ENCODE data around the gene SIGLEC7.

Gene SIGLEC7

DNA sequence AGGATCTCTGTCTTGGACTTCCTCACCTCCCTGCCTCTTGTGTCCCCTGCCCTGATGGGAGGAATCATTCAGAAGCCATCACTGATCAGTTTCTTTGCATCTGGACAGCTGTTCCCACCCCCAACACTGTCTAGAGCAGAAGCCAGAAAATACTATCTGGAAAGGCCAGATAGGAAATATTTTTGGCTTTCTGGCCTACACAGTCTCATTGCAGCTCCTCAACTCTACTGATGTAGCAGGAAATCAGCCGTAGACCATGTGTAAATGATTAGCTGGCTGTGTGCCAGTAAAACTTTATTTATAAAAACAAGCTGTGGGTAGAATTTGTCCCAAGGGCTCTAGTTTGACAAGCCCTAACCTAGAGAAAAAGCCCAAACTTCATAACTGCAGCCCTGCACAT is 5.6 kb downstream of the SIGLEC7 start (continued):
- TF ChIP-seq ZFP3 (CRISPR knock-in tag; IDR thresholded peaks at IDR 0.05) (no peak), SNAI2 (CRISPR knock-in tag; IDR thresholded peaks at IDR 0.05) (no peak)
- TF ChIP-seq, protein P1, sequence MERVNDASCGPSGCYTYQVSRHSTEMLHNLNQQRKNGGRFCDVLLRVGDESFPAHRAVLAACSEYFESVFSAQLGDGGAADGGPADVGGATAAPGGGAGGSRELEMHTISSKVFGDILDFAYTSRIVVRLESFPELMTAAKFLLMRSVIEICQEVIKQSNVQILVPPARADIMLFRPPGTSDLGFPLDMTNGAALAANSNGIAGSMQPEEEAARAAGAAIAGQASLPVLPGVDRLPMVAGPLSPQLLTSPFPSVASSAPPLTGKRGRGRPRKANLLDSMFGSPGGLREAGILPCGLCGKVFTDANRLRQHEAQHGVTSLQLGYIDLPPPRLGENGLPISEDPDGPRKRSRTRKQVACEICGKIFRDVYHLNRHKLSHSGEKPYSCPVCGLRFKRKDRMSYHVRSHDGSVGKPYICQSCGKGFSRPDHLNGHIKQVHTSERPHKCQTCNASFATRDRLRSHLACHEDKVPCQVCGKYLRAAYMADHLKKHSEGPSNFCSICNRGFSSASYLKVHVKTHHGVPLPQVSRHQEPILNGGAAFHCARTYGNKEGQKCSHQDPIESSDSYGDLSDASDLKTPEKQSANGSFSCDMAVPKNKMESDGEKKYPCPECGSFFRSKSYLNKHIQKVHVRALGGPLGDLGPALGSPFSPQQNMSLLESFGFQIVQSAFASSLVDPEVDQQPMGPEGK (CRISPR knock-in tag; IDR thresholded peaks at IDR 0.05; ENCODE audit: borderline replicate concordance), result no peak

DNA sequence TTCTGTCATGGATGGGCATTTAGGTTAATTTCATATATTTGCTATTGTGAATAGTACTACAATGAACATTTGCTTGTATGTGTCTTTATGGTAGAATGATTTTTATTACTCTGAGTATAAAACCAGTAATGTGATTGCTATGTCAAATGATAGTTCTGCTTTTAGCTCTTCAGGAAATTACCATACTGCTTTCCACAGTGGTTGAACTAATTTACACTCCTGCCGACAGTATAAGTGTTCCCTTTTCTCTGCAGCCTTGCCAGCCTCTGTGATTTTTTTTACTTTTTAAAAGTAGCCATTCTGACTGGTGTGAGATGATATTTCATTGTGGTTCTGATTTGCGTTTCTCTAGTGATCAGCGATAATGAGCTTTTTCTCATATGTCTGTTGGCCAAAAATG is 6.5 kb downstream of the SIGLEC7 start:
- TF ChIP-seq ARNTL (CRISPR knock-in tag; IDR thresholded peaks at IDR 0.05; ENCODE audit: borderline replicate concordance, low read depth) (no peak), ZFP30 (CRISPR knock-in tag; IDR thresholded peaks at IDR 0.05) (no peak), ESRRG (CRISPR knock-in tag; IDR thresholded peaks at IDR 0.05) (no peak), TCF4 (CRISPR knock-in tag; IDR thresholded peaks at IDR 0.05; ENCODE audit: borderline replicate concordance) (no peak), ISL1 (CRISPR knock-in tag; IDR thresholded peaks at IDR 0.05) (no peak), ZNF565 (CRISPR knock-in tag; conservative IDR thresholded peaks at IDR 0.05; ENCODE audit: low read depth) (no peak), ZNF70 (CRISPR knock-in tag; IDR thresholded peaks at IDR 0.05) (no peak), RARB (CRISPR knock-in tag; IDR thresholded peaks at IDR 0.05) (no peak), GLIS3 (CRISPR knock-in tag; IDR thresholded peaks at IDR 0.05) (no peak), BACH2 (CRISPR knock-in tag; IDR thresholded peaks at IDR 0.05; ENCODE audit: borderline replicate concordance) (no peak), CSDC2 (CRISPR knock-in tag; IDR thresholded peaks at IDR 0.05) (no peak), ZC3H10 (CRISPR knock-in tag; IDR thresholded peaks at IDR 0.05) (no peak), OSR1 (CRISPR knock-in tag; IDR thresholded peaks at IDR 0.05) (no peak)
- TF ChIP-seq, protein P2, sequence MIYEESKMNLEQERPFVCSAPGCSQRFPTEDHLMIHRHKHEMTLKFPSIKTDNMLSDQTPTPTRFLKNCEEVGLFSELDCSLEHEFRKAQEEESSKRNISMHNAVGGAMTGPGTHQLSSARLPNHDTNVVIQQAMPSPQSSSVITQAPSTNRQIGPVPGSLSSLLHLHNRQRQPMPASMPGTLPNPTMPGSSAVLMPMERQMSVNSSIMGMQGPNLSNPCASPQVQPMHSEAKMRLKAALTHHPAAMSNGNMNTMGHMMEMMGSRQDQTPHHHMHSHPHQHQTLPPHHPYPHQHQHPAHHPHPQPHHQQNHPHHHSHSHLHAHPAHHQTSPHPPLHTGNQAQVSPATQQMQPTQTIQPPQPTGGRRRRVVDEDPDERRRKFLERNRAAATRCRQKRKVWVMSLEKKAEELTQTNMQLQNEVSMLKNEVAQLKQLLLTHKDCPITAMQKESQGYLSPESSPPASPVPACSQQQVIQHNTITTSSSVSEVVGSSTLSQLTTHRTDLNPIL (CRISPR knock-in tag; IDR thresholded peaks at IDR 0.05; ENCODE audit: low read depth), result no peak
- TF ChIP-seq, protein P3, sequence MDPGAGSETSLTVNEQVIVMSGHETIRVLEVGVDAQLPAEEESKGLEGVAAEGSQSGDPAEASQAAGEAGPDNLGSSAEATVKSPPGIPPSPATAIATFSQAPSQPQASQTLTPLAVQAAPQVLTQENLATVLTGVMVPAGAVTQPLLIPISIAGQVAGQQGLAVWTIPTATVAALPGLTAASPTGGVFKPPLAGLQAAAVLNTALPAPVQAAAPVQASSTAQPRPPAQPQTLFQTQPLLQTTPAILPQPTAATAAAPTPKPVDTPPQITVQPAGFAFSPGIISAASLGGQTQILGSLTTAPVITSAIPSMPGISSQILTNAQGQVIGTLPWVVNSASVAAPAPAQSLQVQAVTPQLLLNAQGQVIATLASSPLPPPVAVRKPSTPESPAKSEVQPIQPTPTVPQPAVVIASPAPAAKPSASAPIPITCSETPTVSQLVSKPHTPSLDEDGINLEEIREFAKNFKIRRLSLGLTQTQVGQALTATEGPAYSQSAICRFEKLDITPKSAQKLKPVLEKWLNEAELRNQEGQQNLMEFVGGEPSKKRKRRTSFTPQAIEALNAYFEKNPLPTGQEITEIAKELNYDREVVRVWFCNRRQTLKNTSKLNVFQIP (CRISPR knock-in tag; IDR thresholded peaks at IDR 0.05; ENCODE audit: borderline replicate concordance, low read depth), result no peak
- TF ChIP-seq, protein P4, sequence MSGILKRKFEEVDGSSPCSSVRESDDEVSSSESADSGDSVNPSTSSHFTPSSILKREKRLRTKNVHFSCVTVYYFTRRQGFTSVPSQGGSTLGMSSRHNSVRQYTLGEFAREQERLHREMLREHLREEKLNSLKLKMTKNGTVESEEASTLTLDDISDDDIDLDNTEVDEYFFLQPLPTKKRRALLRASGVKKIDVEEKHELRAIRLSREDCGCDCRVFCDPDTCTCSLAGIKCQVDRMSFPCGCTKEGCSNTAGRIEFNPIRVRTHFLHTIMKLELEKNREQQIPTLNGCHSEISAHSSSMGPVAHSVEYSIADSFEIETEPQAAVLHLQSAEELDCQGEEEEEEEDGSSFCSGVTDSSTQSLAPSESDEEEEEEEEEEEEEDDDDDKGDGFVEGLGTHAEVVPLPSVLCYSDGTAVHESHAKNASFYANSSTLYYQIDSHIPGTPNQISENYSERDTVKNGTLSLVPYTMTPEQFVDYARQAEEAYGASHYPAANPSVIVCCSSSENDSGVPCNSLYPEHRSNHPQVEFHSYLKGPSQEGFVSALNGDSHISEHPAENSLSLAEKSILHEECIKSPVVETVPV (CRISPR knock-in tag; IDR thresholded peaks at IDR 0.05), result no peak
- TF ChIP-seq, protein P1 (CRISPR knock-in tag; IDR thresholded peaks at IDR 0.05; ENCODE audit: borderline replicate concordance), result no peak
- TF ChIP-seq, protein P5, sequence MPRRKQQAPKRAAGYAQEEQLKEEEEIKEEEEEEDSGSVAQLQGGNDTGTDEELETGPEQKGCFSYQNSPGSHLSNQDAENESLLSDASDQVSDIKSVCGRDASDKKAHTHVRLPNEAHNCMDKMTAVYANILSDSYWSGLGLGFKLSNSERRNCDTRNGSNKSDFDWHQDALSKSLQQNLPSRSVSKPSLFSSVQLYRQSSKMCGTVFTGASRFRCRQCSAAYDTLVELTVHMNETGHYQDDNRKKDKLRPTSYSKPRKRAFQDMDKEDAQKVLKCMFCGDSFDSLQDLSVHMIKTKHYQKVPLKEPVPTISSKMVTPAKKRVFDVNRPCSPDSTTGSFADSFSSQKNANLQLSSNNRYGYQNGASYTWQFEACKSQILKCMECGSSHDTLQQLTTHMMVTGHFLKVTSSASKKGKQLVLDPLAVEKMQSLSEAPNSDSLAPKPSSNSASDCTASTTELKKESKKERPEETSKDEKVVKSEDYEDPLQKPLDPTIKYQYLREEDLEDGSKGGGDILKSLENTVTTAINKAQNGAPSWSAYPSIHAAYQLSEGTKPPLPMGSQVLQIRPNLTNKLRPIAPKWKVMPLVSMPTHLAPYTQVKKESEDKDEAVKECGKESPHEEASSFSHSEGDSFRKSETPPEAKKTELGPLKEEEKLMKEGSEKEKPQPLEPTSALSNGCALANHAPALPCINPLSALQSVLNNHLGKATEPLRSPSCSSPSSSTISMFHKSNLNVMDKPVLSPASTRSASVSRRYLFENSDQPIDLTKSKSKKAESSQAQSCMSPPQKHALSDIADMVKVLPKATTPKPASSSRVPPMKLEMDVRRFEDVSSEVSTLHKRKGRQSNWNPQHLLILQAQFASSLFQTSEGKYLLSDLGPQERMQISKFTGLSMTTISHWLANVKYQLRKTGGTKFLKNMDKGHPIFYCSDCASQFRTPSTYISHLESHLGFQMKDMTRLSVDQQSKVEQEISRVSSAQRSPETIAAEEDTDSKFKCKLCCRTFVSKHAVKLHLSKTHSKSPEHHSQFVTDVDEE (CRISPR knock-in tag; IDR thresholded peaks at IDR 0.05), result no peak
- no peak for ATAC-seq

DNA sequence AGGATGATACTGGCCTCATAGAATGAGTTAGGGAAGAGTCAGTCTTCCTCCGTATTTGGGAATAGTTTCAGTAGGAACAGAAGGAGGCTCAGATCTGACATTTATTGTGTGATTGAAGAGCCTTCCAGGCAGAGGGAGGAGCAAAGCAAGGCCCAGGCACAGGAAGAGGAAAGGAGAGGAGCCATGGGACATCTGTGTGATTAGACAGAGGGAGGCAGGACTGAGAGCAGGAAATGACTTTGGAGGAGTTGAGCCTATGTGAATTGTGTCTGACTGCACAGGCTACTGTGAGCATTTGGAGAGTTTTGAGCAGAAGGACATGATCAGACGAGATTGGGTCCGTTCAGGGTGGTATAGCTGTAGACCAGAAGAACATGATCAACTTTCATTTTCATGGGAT is 8.5 kb downstream of the SIGLEC7 start:
- ATAC-seq, result no peak
- TF ChIP-seq, protein P4 (CRISPR knock-in tag; IDR thresholded peaks at IDR 0.05), result no peak
- TF ChIP-seq ZC3H10 (CRISPR knock-in tag; IDR thresholded peaks at IDR 0.05), result no peak
- TF ChIP-seq, protein P1 (CRISPR knock-in tag; IDR thresholded peaks at IDR 0.05; ENCODE audit: borderline replicate concordance), result no peak
- TF ChIP-seq SNAI2 (CRISPR knock-in tag; IDR thresholded peaks at IDR 0.05), result no peak
- no peak for TF ChIP-seq ARNTL (CRISPR knock-in tag; IDR thresholded peaks at IDR 0.05; ENCODE audit: borderline replicate concordance, low read depth)
- no peak for TF ChIP-seq ZNF565 (CRISPR knock-in tag; conservative IDR thresholded peaks at IDR 0.05; ENCODE audit: low read depth)
- no peak for TF ChIP-seq OSR1 (CRISPR knock-in tag; IDR thresholded peaks at IDR 0.05)
- no peak for TF ChIP-seq PPARA (CRISPR knock-in tag; IDR thresholded peaks at IDR 0.05; ENCODE audit: borderline replicate concordance)
- no peak for TF ChIP-seq ESRRG (CRISPR knock-in tag; IDR thresholded peaks at IDR 0.05)

All from SK-N-SH treated with all-trans-retinoic acid at 6 μM for 48 hours (cell line).